WTC11 (cell line): ENCODE results near the gene SPAG8. TPM values are rescaled to one million over a fixed set of nuclear protein-coding genes. Genes with fewer than 3 reads are reported as not detected.

Experiments
- ATAC-seq: fragments of 200-7000 bp; cut with Tn5 transposase; 2 replicates; pipeline ENCODE4 v1.10.0; 2021; ENCODE audit warnings: mild to moderate bottlenecking, moderate library complexity
- CTCF ChIA-PET: fragments of 300-600 bp; sonication (Branson Sonifier 250); formaldehyde crosslinking; loops from one replicate; lab custom pipeline; 2021; ENCODE audit warnings: antibody characterized with exemption; lab: Charles Lee
- POLR2A ChIA-PET: fragments of 350-600 bp; sonication (Branson Sonifier 250); formaldehyde crosslinking; loops from one replicate; lab custom pipeline; 2021; ENCODE audit warnings: antibody characterized with exemption; lab: Charles Lee
- DNase-seq: peaks from one replicate; pipeline ENCODE4 v3.0.0; 2021; ENCODE audit warnings: low spot score
- H3K27ac Mint-ChIP-seq: 2 replicates; pipeline ENCODE4 v1.8.0; 2021; ENCODE audit warnings: mixed read lengths
- H3K27me3 Mint-ChIP-seq: 2 replicates; pipeline ENCODE4 v1.8.0; 2021; ENCODE audit warnings: low read depth, mild to moderate bottlenecking, moderate library complexity, mixed read lengths
- H3K36me3 Mint-ChIP-seq: 2 replicates; pipeline ENCODE4 v1.8.0; 2021; ENCODE audit warnings: mixed read lengths
- H3K4me1 Mint-ChIP-seq: 2 replicates; pipeline ENCODE4 v1.8.0; 2022; ENCODE audit warnings: mixed read lengths
- H3K4me3 Mint-ChIP-seq: 2 replicates; pipeline ENCODE4 v1.8.0; 2021; ENCODE audit warnings: mild to moderate bottlenecking, moderate library complexity, mixed read lengths
- H3K9me3 Mint-ChIP-seq: 2 replicates; pipeline ENCODE4 v1.8.0; 2021; ENCODE audit warnings: mixed read lengths
- ELF4 ChIP-seq: sonication (generic); formaldehyde crosslinking; IDR thresholded peaks from 2 replicates; pipeline ENCODE4 v1.8.1; 2022; ENCODE audit warnings: low read depth, mild to moderate bottlenecking, moderate library complexity, missing genetic modification reagents
- ESRRA ChIP-seq: sonication (generic); formaldehyde crosslinking; IDR thresholded peaks from 2 replicates; pipeline ENCODE4 v1.8.1; 2022; ENCODE audit warnings: mild to moderate bottlenecking, missing genetic modification reagents, borderline replicate concordance
- ETV6 ChIP-seq: sonication (generic); formaldehyde crosslinking; IDR thresholded peaks from 2 replicates; pipeline ENCODE4 v1.8.1; 2022; ENCODE audit warnings: mild to moderate bottlenecking, missing genetic modification reagents
- GTF2I ChIP-seq: fragments of 250-450 bp; sonication (Bioruptor Pico); conservative IDR thresholded peaks from 2 replicates; pipeline ENCODE4 v1.4.0; 2021; ENCODE audit warnings: mild to moderate bottlenecking
- JUN ChIP-seq: sonication (generic); formaldehyde crosslinking; IDR thresholded peaks from 2 replicates; pipeline ENCODE4 v1.8.0; 2023; ENCODE audit warnings: mild to moderate bottlenecking, missing genetic modification reagents
- KAT7 ChIP-seq: sonication (generic); formaldehyde crosslinking; IDR thresholded peaks from 2 replicates; pipeline ENCODE4 v1.8.1; 2023; ENCODE audit warnings: missing genetic modification reagents, mild to moderate bottlenecking, borderline replicate concordance
- MXD4 ChIP-seq: fragments of 250-450 bp; sonication (Bioruptor Pico); IDR thresholded peaks from 2 replicates; pipeline ENCODE4 v1.8.0; 2021; ENCODE audit warnings: mild to moderate bottlenecking, moderate library complexity, borderline replicate concordance
- NFATC4 ChIP-seq: fragments of 250-450 bp; sonication (Bioruptor Pico); IDR thresholded peaks from 2 replicates; pipeline ENCODE4 v1.9.0; 2021; ENCODE audit warnings: mild to moderate bottlenecking
- NR3C1 ChIP-seq: sonication (generic); formaldehyde crosslinking; conservative IDR thresholded peaks from 2 replicates; pipeline ENCODE4 v1.8.1; 2023; ENCODE audit warnings: low read depth, mild to moderate bottlenecking, missing genetic modification reagents
- OVOL2 ChIP-seq: fragments of 250-450 bp; sonication (Bioruptor Pico); IDR thresholded peaks from 2 replicates; pipeline ENCODE4 v1.9.0; 2021; ENCODE audit warnings: mild to moderate bottlenecking, borderline replicate concordance
- RELA ChIP-seq: sonication (generic); formaldehyde crosslinking; IDR thresholded peaks from 2 replicates; pipeline ENCODE4 v1.8.1; 2022; ENCODE audit warnings: missing genetic modification reagents, mild to moderate bottlenecking, borderline replicate concordance
- SMAD4 ChIP-seq: sonication (generic); formaldehyde crosslinking; IDR thresholded peaks from 2 replicates; pipeline ENCODE4 v1.8.0; 2022; ENCODE audit warnings: mild to moderate bottlenecking, missing genetic modification reagents
- TCF7 ChIP-seq: sonication (generic); formaldehyde crosslinking; IDR thresholded peaks from 2 replicates; pipeline ENCODE4 v1.8.0; 2022; ENCODE audit warnings: mild to moderate bottlenecking, low read depth, missing genetic modification reagents, moderate library complexity
- TEAD4 ChIP-seq: sonication (generic); formaldehyde crosslinking; IDR thresholded peaks from 2 replicates; pipeline ENCODE4 v1.8.0; 2022; ENCODE audit warnings: mild to moderate bottlenecking, missing genetic modification reagents
- ZBTB21 ChIP-seq: sonication (generic); formaldehyde crosslinking; IDR thresholded peaks from 2 replicates; pipeline ENCODE4 v1.8.1; 2023; ENCODE audit warnings: mild to moderate bottlenecking, missing genetic modification reagents, borderline replicate concordance
- ZNF121 ChIP-seq: sonication (generic); formaldehyde crosslinking; IDR thresholded peaks from 2 replicates; pipeline ENCODE4 v1.8.0; 2023; ENCODE audit warnings: missing genetic modification reagents
- ZNF317 ChIP-seq: sonication (generic); formaldehyde crosslinking; IDR thresholded peaks from 2 replicates; pipeline ENCODE4 v1.8.1; 2023; ENCODE audit warnings: low read depth, mild to moderate bottlenecking, moderate library complexity, missing genetic modification reagents, borderline replicate concordance
- ZNF396 ChIP-seq: fragments of 250-450 bp; sonication (Bioruptor Pico); IDR thresholded peaks from 2 replicates; pipeline ENCODE4 v1.8.0; 2021; ENCODE audit warnings: mild to moderate bottlenecking, moderate library complexity, borderline replicate concordance
- ZNF416 ChIP-seq: fragments of 250-450 bp; sonication (Bioruptor Pico); IDR thresholded peaks from 2 replicates; pipeline ENCODE4 v1.9.0; 2021; ENCODE audit warnings: mild to moderate bottlenecking, inconsistent platforms
- total RNA-seq: library from RNA; stranded (reverse); gene quantifications from 3 replicates; pipeline ENCODE4 v1.2.3, GENCODE V29; 2021
- TF ChIP-seq, protein P1 (sequence below): fragments of 250-450 bp; sonication (Bioruptor Pico); IDR thresholded peaks from 2 replicates; pipeline ENCODE4 v1.9.0; 2021; ENCODE audit warnings: mild to moderate bottlenecking
- TF ChIP-seq, protein P2 (sequence below): sonication (generic); formaldehyde crosslinking; IDR thresholded peaks from 2 replicates; pipeline ENCODE4 v1.8.1; 2023; ENCODE audit warnings: mild to moderate bottlenecking, missing genetic modification reagents, moderate library complexity
- TF ChIP-seq, protein P3 (sequence below): sonication (generic); formaldehyde crosslinking; IDR thresholded peaks from 2 replicates; pipeline ENCODE4 v1.8.1; 2022; ENCODE audit warnings: low read depth, mild to moderate bottlenecking, moderate library complexity, missing genetic modification reagents, borderline replicate concordance
- TF ChIP-seq, protein P4 (sequence below): sonication (generic); formaldehyde crosslinking; IDR thresholded peaks from 2 replicates; pipeline ENCODE4 v1.8.0; 2022; ENCODE audit warnings: mild to moderate bottlenecking, missing genetic modification reagents

SPAG8 gene
- total RNA-seq, 1 experiment from 2014 or later, result 0.72 TPM

DNA sequence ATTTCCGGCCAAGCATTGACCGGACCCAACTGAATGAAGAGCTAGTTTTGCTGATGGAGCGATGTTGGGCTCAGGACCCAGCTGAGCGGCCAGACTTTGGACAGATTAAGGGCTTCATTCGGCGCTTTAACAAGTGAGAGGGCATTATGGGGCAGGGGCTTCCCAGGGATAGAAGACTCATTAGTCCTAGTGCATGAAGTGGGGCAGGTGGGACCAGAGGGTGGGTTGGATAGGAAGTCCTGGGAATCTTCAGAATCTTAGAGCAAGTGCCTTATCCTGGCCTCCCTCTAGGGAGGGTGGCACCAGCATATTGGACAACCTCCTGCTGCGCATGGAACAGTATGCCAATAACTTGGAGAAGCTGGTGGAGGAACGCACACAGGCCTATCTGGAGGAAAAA lies 6.0 kb downstream of the SPAG8 start:
- peaks cover 3% of the 10 kb centered on the region for H3K36me3 Mint-ChIP-seq
- ChIA-PET POLR2A (no interaction called here), CTCF (interaction anchor here (1.2 to 1.3 kb wide), 2 partner anchors 16 to 76 kb away, joined by 5 read pairs; no protein-coding TSS in a partner anchor)
- ATAC-seq, result no peak
- H3K9me3 Mint-ChIP-seq, result no peaks in the 10 kb centered on the region
- no peak overlapping the region for H3K4me3 Mint-ChIP-seq
- DNase-seq, result no peak
- no peak overlapping the region for H3K27ac Mint-ChIP-seq
- TF ChIP-seq NFATC4 (no peak), TEAD4 (CRISPR knock-in tag) (no peak), RELA (CRISPR knock-in tag) (no peak), ZBTB21 (CRISPR knock-in tag) (no peak), ESRRA (CRISPR knock-in tag) (no peak)
- TF ChIP-seq, protein P1, sequence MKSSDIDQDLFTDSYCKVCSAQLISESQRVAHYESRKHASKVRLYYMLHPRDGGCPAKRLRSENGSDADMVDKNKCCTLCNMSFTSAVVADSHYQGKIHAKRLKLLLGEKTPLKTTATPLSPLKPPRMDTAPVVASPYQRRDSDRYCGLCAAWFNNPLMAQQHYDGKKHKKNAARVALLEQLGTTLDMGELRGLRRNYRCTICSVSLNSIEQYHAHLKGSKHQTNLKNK (CRISPR knock-in tag), result no peak
- TF ChIP-seq, protein P2, sequence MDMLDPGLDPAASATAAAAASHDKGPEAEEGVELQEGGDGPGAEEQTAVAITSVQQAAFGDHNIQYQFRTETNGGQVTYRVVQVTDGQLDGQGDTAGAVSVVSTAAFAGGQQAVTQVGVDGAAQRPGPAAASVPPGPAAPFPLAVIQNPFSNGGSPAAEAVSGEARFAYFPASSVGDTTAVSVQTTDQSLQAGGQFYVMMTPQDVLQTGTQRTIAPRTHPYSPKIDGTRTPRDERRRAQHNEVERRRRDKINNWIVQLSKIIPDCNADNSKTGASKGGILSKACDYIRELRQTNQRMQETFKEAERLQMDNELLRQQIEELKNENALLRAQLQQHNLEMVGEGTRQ (CRISPR knock-in tag), result no peak
- H3K4me1 Mint-ChIP-seq, result no peaks in the 10 kb centered on the region
- H3K27me3 Mint-ChIP-seq, result no peaks in the 10 kb centered on the region

DNA sequence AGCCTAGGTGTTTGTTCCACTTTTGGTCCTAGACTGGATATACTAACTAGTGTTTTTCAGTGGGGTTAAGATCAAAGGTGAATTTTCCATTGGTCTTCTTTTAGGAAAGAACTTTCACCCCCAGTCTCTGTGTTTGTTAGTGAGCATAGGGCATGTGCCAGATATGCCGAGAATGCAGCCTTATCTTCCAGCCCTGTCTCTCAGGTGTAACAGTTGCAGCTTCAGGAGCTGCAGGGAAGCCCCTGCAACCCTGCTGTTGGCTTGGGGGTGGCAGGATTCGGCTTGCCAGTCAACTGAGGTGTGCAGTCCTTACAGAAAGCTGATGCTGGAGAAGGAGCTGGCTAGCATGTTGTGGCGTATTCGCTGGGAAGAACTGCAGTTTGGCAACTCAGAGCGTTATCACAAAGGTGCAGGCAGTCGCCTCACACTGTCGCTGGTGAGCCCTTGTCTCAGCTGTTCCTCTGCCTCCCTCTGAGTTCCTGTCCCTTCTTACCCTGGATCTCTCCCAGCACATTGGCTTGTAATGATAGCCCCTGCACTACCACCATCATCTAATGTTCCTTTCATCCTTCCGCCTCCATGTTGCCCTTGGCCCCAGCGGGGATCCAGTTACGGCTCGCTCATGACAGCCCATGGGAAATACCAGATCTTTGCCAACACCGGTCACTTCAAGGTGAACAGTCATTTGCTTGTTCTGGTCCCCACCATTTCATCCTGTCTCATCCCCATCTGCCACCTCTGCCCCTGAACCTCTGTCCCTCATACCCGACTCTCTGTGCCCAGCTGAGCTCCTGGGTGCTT lies 10.5 kb downstream of the SPAG8 start:
- no peak for ATAC-seq

DNA sequence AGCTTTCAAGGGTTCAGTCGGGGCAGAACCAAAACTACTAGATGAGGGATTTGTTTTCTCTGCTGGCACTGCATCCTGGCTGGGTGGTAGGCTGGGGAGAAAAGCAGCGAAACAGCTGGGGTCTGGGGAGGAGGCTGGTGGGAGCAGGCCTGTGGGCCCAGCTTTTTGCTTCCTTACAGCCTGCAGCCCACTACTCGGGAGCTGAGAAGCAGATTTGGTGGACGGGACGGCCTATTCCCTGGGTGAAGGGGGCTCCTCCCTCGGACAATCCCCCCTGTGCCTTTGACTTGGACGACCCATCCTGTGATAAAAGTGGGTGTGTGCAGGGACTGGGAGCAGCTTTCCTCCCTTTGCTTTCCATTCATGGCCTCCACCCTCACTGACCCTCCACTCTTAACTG lies 11.5 kb downstream of the SPAG8 start:
- Mint-ChIP-seq H3K36me3 (peaks cover 3% of the 10 kb centered on the region), H3K27me3 (no peaks in the 10 kb centered on the region), H3K4me1 (peaks cover 4% of the 10 kb centered on the region), H3K4me3 (no peak overlapping the region), H3K9me3 (no peaks in the 10 kb centered on the region), H3K27ac (no peak overlapping the region)
- ChIA-PET CTCF (interaction anchor here (1.0 to 1.6 kb wide), 3 partner anchors 10 to 13 kb away, joined by 4 to 5 read pairs (median 4); no protein-coding TSS in a partner anchor), POLR2A (no interaction called here)
- ATAC-seq, result no peak
- DNase-seq, result no peak
- TF ChIP-seq JUN (CRISPR knock-in tag), result no peak
- TF ChIP-seq NR3C1 (CRISPR knock-in tag), result no peak
- no peak for TF ChIP-seq ZNF317 (CRISPR knock-in tag)
- TF ChIP-seq ZNF121 (CRISPR knock-in tag), result no peak

More for the DNA sequence above, 10.5 kb downstream of the SPAG8 start:
- H3K4me1 Mint-ChIP-seq, result peaks cover 1% of the 10 kb centered on the region
- H3K36me3 Mint-ChIP-seq, result peaks cover 3% of the 10 kb centered on the region
- H3K27me3 Mint-ChIP-seq, result no peaks in the 10 kb centered on the region
- H3K9me3 Mint-ChIP-seq, result no peaks in the 10 kb centered on the region
- no peak overlapping the region for H3K27ac Mint-ChIP-seq
- H3K4me3 Mint-ChIP-seq, result no peak overlapping the region
- ChIA-PET CTCF (interaction anchor here (1.4 to 1.6 kb wide), 3 partner anchors 11 to 25 kb away, joined by 3 to 7 read pairs (median 4); no protein-coding TSS in a partner anchor), POLR2A (no interaction called here)
- TF ChIP-seq ZNF416 (CRISPR knock-in tag) (no peak), OVOL2 (CRISPR knock-in tag) (no peak)
- no peak for DNase-seq

DNA sequence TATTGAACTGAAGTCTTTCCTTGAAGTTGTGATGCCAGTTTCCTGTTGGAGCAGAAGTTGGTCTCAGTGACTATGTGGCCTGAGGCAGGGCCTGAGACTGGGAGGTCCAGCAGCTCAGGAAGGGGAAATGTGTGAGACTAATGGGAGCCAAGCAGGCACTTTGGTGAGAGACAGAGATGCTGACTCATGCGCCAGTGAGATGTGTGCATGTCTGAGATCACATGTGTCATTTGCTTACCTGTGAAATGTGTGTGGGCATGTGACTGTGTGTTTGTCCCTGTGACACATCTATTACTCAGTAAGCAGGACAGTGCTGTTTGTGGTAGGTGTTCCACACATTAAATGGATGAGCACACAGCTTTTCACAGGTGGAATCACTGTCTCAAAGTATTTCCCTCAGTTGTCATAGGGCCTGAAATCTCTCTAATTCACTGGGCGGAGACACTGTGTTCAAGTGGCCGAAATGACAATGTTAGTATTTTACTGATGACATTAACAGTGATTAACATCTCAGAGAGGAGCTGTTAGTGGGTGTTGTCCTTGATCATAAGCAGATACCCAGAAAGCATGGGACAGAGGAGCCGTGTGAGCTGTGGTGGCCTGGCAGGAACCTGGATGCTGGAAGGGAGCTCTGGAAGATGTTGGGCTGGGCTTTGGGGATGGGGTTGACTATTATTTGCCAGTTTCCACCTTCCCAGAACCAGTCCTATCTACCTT lies 13.2 kb downstream of the SPAG8 start:
- H3K4me1 Mint-ChIP-seq, result peaks cover 4% of the 10 kb centered on the region
- no peaks in the 10 kb centered on the region for H3K27me3 Mint-ChIP-seq
- no peaks in the 10 kb centered on the region for H3K9me3 Mint-ChIP-seq
- ChIA-PET CTCF (interaction anchor here (1.1 to 1.8 kb wide), 3 partner anchors 9 to 104 kb away, joined by 3 to 8 read pairs (median 6); partner anchors contain the start of gene HINT2), POLR2A (interaction anchor here (1.3 kb wide), 1 partner anchor 13 kb away, joined by 3 read pairs; the partner anchor contains the start of gene SPAG8)
- H3K36me3 Mint-ChIP-seq, result peaks cover 3% of the 10 kb centered on the region
- ATAC-seq (no peak), DNase-seq (no peak)
- H3K4me3 Mint-ChIP-seq, result no peak overlapping the region
- H3K27ac Mint-ChIP-seq, result no peak overlapping the region
- no peak for TF ChIP-seq SMAD4
- TF ChIP-seq ELF4 (CRISPR knock-in tag), result no peak
- TF ChIP-seq KAT7, result no peak
- TF ChIP-seq, protein P3, sequence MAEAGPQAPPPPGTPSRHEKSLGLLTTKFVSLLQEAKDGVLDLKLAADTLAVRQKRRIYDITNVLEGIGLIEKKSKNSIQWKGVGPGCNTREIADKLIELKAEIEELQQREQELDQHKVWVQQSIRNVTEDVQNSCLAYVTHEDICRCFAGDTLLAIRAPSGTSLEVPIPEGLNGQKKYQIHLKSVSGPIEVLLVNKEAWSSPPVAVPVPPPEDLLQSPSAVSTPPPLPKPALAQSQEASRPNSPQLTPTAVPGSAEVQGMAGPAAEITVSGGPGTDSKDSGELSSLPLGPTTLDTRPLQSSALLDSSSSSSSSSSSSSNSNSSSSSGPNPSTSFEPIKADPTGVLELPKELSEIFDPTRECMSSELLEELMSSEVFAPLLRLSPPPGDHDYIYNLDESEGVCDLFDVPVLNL, result no peak
- TF ChIP-seq ETV6 (CRISPR knock-in tag), result no peak
- no peak for TF ChIP-seq NR3C1 (CRISPR knock-in tag)
- TF ChIP-seq GTF2I (CRISPR knock-in tag), result no peak
- TF ChIP-seq TCF7 (CRISPR knock-in tag), result no peak
- no peak for TF ChIP-seq ZNF396
- TF ChIP-seq MXD4 (CRISPR knock-in tag), result no peak
- TF ChIP-seq, protein P4, sequence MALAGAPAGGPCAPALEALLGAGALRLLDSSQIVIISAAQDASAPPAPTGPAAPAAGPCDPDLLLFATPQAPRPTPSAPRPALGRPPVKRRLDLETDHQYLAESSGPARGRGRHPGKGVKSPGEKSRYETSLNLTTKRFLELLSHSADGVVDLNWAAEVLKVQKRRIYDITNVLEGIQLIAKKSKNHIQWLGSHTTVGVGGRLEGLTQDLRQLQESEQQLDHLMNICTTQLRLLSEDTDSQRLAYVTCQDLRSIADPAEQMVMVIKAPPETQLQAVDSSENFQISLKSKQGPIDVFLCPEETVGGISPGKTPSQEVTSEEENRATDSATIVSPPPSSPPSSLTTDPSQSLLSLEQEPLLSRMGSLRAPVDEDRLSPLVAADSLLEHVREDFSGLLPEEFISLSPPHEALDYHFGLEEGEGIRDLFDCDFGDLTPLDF (CRISPR knock-in tag), result no peak
